ENCODE results near the gene ZNG1C.
"Not testable (repeated sequence)": the region's sequence is repeated elsewhere in the genome, so short reads cannot be mapped to it uniquely, and the experiment has no call there.

Gene ZNG1C

DNA sequence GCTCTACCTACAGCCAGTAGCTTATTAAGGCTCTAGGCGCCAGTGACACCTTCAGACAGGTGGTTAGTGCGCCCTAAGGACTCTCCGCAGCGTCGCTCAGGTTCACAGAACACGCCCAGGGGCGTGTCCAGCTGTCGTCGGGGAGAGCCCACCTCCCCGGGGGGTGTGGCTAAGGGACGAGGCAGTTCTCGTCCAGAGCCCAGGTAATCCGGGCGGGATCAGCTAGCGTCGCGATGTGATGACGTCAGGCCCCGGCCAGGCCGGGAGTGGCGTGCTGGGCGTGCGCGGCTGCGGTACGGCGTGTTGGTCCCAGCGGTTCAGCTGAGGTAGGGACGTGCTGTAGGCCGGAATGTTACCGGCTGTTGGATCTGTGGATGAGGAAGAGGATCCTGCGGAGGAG lies at the start of gene ZNG1C:
Gene ZNG1C, plus strand, starts transcription at position 301 of the 400 bp plus-strand sequence. Its CDS starts 49 bp downstream, at position 350.
- DNase-seq = not testable (repeated sequence)

DNA sequence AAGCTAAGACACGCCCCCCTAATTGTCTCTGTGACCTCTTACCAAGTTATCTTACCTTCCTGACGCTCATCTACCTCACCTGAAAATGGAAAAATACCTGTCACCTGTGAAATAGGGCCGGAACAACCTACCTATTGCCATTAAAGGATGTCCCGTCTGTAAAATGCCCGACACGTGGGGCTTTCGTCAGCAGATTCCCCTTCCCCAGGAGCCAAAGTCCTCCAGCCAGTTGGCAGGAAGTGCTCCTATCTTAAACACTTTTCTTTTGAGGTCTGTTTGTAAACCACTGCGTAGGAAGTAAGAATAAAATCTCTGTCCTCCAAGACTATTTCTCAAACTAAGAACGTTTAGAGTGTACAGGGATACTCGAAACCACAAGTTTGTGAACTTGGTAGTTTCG lies 654 bp downstream of the ZNG1C start:
- DNase-seq = not testable (repeated sequence)

DNA sequence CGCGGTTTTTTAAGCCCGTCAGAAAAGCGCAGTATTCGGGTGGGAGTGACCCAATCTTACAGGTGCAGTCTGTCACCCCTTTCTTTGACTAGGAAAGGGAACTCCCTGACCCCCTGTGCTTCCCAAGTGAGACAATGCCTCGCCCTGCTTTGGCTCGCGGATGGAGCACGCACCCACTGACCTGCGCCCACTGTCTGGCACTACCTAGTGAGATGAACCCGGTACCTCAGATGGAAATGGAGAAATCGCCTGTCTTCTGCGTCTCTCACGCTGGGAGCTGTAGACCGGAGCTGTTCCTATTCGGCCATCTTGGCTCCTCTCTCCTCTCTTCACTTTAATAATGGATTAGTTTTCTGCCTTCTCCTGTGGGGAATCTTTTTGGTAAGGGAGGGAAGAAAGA lies 39.3 kb downstream of the ZNG1C start:
- not testable (repeated sequence) for DNase-seq

DNA sequence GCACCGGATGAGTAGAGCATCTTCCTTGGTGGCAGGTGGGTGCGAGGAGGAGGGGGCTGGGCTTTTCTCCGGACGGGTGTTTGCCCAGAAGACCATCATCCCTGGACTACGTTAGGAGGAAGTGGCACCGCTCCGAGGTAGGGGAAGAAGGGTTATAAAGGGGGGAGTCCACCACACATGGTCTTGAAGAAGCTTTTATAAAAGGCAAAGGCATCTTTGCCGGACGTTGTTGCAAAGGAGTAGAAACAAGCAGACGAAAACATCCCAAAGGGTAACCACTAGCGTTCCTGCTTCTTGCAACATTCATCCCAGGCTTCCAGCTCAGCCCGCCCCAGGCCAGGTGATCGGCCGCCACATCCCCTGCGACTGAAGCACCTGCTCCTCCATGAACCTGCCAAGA lies 60.8 kb downstream of the ZNG1C start, which contains the start of gene FOXD4L3:
Gene FOXD4L3, plus strand, starts transcription at position 301 of the 400 bp plus-strand sequence. Its CDS starts 85 bp downstream, at position 386.
- DNase-seq = not testable (repeated sequence)

DNA sequence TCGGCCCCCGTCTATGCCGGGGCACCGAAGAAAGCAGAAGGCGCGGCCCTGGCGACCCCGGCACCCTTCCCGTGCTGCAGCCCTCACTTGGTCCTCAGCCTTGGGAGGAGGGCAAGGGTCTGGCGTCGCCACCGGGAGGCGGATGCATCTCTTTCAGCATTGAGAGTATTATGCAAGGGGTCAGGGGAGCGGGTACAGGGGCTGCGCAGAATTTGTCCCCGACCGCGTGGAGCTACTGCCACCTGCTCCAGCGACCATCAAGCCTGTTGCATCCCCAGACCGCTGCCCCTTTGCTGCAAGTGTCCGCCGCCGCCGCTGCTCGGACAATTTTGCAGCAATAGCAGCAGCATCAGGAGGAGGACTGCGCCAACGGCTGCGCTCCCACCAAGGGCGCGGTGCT lies 62.0 kb downstream of the ZNG1C start:
- DNase-seq = not testable (repeated sequence)

DNA sequence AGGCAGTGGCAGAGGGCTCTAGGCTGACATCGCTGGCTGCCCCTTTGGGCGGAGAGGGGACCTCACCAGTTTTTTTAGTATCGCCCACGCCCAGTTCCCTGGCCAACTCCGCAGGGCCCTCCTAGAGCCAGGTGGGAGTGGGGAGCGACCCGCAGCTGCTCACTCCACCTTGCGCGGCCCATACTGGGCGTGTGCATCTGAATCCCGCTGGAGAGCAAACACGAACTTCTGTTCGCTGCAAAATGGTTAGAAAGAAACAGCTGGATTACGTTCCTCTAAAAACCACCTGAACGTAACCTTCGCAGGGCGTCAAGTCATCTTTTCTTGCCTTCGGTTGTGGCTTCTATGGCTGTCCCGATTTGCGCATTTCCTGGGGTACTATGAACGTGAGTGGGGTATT lies 62.4 kb downstream of the ZNG1C start:
- DNase-seq = not testable (repeated sequence)

DNA sequence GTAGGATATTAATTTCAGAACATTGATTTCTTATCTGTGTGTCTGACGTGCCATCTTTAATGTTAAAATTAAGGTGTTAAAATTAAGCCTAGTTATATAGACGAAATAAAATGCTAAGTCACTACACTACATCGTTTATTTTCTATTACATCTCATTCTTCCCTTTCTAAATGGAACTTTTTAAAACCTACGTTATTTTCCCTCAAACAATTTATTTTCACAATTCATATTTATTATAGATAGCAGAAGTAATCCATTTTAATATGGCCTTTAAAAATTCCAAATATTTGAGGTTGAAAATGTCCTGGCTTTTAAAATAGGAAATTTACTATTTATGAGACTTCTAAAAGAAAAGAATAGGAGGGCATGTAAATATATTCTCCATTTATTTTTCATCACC lies 63.0 kb downstream of the ZNG1C start:
- DNase-seq = not testable (repeated sequence)

DNA sequence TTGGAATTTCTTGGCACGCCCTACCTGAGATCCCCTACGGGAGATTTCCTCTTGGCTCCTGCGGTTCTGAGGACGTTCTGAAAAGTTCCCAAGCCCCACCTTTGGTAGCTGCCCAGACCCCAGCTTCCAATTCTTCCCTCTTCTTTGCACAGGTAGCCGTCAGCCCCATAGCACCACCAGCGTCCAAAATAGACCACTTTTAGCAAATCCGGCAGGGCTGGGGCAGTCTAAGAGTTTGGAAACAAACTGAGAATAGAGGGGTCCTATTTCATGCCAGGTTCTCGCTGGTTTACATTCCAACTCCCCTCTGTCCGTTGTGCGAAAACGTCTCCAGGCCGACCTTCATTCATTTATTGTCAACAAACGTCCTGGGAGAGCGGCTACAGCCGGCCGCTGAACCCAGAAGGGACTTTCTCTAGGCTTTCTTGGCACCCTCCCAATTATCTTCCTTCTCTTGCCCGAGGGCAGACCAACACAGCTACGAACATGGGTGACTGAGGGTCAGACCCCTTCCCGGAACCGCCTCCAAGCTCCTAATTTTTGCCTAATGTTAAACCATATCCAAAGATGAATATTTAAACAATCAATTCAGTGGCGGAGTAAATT lies 64.0 kb downstream of the ZNG1C start:
- DNase-seq = not testable (repeated sequence)

DNA sequence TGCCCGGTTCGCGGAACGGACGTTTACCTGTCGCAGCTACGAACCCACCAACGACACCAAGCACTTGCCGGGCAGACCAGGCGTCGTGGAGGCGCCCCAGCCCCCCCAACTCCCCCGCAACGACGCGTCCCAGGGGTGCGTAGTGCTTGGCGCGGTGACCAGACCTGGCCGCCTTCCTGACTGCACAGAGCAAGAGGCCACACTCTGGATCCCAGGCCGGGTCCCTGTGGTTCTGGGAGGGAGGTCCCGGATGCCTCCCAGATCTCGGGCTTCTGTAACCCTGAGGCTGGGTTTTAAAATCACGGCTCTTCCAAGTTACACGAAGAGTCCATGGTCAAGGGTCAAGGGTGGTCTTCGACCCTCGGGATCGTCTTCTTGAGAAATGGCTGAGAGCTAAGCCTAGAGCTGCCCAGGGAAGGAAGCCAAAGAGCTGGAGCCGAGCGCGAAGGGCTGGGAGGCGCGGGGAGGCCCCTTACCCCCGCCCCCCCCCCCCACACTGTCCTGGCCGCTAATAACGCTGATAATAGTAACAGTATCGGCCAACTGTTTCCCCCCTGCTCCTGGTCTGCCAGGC lies 64.7 kb downstream of the ZNG1C start:
- DNase-seq = not testable (repeated sequence)

DNA sequence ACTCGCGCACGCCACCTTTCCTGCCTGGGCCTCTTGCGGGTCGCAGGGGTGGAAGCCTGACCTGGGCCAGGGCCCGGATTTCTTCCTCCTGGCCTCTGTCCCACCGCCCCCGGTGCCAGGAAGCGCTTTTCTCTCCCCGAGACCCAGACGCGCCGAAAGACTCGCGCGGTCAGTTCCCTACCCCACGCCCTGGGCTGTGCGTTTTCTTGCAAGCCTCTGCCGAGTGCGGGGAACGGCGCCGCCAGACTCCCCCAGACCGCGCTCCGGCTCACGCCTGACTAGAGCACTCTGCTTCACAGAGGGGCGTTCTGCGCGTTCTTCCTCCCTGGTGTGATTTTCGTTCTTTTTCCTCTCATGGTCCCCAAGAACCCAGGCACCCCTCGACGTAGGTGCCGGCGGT lies 65.3 kb downstream of the ZNG1C start:
- not testable (repeated sequence) for DNase-seq

DNA sequence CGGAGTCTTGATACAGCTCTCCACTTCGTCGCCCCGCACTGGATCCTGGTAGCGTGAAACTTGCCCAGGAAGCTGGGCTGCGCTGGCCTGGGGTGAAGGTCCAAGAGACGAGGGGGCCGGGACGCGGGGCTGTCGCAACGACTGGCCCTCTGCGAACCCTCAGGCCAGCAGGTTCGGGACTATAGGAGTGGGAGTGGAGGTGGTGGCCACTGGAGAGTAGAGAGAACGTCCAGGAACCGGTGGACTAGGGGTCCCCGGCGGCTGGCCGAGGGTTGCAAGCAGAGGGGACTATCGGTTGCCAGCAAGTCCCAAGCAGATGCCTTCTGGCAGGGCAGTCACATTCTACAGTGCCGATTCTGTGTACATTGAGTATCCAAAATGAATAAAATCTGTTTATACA lies 65.9 kb downstream of the ZNG1C start:
- DNase-seq = not testable (repeated sequence)

DNA sequence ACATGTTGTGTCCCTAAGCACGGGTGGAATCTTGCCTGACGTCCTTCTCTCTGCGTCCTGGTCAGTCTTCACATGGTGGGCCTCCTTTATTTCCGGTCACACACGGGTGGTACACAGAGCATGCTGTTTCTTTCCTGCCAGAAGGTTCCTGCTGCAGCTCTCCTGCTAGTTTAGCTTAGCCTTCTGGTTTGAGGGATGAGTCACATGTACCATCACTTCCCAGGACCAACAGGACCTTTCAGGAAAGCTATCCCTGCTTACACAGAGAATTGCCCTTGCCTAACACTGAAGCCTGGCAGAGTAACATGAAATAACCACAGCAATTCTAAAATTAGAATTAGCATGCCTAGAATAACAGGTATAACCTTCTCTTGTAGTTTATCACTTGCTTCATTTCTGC lies 69.4 kb downstream of the ZNG1C start:
- not testable (repeated sequence) for DNase-seq

DNA sequence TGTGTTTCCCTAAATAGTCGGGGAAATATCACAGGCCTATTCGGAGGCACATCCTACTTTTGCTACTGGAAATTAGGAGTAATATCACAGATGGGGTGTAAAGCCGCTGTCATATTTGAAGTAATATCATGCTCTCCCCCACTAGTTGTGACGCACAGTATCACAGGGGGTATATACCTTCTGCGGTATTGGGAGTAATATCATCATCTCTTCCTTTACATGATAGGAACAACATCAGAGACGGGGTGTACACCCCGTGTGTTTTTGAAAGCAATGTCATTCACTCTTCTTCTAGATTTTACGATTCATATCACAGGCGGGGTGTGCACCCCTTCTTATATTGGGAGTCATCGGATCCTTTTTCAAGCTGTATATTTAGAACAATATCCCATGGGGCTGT lies 76.4 kb downstream of the ZNG1C start:
- not testable (repeated sequence) for DNase-seq

DNA sequence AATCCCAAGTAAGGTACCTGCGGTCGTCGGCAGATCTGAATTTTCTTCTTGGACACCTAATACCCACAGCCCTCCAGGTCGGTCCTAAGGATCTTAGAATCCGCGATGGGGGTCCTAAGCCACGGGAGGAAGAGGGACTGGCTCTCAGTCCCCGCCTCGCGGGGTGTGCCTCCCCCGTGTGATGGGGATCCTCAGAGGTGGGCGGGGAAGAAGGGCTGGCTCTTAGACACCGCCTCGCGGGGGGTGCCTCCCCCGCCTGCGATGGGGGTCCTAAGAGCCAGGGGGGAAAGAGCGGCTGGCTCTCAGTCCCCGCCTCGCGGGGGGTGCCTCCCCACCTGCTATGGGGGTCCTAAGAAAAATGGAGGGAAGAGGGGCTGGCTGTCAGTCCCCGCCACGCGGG lies 82.0 kb downstream of the ZNG1C start:
- not testable (repeated sequence) for DNase-seq

DNA sequence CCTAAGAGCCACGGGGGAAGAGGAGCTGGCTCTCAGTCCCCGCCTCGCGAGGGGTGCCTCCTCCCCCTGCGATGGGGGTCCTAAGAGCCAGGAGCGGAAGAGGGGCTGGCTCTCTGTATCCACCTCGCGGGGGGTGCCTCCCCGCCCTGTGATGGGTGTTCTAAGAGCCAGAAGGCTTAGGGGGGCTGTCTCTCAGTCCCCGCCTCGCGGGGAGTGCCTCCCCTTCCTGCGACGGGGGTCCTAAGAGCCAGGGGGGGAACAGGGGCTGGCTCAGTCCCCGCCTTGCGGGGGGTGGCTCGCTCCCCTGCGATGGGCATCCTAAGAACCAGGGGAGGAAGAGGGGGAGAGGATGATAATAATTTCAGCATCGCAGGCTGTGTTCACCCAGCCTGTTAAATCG lies 82.7 kb downstream of the ZNG1C start:
- DNase-seq = not testable (repeated sequence)

DNA sequence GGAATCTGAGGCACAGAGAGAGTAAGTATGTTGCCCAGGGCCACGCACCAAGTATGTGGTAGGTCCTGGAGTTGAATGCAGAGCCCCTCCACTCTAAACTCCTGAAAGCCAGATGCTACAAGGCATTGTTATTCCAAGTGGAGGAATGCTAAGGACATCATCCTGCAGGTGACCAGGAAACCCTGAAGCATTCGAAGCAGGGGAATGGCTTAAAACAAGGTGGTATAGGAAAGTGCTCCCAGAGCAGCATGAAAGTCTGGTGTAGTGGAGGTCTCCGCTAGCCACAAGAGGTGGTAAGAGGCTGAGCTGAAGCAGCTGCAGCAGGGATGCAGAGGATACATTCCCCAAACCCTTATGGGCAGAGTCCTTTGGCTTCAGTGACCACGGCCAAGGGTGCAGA lies 87.3 kb downstream of the ZNG1C start:
- DNase-seq = not testable (repeated sequence)

DNA sequence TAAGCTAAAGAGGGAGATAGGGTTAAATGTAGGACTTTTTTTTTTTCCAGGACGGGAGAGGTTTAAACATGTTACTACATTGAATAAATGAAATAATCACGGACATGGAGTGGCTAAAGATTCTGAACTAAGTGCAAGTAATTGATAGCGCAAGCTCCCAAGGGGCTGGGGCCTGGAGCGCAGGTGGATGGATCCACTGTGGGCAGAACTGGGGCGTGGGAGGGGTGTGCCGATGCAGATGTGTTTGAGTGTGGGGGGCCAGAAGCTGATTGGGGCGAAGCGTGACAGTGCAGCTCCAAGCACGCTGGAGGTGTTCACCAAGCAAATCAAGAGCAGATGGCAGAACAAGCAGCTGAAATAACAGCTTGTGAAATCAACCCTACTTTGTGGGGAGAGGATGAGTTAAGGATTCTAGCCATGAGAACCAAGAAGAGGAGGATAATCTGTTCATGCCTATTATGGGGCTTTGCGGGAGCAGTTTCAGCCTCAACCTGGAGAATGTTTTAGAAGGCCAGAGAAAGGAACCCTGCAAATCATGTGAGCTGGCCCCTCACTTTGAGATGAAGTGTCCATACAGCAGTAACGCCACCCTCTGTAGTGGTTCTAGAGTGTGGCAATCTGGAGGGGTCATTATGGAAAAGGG lies 88.9 kb downstream of the ZNG1C start:
- not testable (repeated sequence) for DNase-seq

DNA sequence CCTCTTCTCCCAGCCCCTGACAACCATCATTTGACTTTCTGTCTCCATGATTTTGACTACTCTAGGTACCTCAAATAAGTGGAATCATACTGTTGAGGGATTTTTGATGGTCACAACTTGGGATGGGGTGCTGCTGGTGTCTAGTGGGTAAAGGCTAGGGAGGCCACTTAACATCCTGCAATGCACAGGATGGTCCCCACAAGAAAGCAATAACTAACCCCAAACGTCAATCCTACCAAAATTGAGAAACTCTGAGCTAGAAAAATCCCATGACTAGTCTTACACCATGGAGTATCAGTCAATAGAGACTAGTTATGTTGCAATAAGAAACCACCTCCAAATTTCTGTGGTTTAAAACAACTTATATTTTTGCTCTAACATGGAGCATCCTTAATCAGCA lies 90.3 kb downstream of the ZNG1C start:
- DNase-seq = not testable (repeated sequence)

DNA sequence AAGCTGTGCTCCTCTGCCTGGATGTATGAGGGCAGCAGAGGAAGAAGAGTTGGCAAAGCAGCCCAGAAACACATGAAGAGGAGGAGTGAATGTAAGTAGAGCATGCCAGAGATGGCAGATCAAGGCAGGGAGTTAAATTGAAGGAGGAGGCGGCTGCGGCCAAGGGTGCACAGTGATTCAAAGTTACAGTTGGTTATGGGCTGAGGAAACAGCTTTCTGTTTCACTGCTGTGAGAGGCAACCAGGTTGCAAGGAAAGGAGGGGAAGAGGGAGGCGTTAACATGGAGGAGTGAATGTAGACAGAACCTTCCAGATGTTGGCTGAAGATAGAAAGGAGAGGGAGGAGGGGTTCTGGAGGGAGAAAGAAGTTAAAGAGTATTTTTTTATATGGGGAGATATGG lies 94.2 kb downstream of the ZNG1C start:
- DNase-seq = not testable (repeated sequence)

DNA sequence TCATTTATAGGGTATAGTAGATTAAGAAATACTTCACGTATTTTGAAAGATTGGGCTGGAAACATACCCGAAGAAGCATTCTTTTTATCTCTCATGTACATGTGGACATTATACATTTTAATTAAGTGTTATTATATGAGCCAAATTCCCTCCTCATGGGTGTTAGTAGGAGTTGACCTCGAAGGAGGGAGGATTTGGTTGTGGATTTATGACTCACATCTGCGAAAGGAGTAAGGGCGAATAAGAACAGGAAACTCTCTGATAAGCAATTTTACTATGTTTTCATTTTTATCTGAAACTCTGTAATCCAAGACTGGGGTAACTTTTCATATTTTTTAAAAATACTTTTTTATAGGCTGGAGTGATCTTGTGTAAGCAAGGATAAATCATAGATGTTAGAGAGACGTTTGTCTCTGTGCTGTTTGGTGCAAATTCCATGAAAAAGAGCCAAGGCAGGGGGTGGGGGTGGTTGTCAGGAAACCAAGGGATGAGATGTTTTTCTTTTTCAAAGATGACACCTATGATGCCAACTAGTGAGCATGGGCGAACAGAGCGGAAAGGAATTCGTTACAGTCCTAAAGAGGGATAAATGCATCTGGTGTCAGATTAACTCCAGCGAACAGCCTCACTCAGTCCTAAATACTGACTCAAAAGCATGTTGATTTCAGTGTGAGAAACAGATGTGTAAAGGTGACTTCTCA lies 95.0 kb downstream of the ZNG1C start:
- DNase-seq = not testable (repeated sequence)

DNA sequence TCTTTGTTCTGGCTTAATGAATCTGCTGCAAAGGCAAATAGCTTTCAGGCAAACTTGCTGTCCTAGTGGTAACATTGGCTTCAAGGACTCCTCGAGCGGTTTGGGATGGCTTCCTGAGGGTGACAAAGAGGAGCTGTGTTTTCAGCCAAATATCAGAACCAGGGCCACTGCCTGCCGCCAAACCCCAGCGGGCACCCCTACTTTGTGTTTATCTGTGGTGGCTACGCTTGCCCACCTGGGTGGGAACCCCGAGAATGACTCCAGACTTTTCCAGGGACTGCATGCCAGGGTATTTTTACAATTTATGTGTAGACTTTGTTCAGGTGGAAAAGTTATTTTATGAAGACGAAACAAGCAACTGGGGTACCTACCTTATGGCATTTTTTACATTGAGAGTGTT lies 96.2 kb downstream of the ZNG1C start:
- DNase-seq = not testable (repeated sequence)

DNA sequence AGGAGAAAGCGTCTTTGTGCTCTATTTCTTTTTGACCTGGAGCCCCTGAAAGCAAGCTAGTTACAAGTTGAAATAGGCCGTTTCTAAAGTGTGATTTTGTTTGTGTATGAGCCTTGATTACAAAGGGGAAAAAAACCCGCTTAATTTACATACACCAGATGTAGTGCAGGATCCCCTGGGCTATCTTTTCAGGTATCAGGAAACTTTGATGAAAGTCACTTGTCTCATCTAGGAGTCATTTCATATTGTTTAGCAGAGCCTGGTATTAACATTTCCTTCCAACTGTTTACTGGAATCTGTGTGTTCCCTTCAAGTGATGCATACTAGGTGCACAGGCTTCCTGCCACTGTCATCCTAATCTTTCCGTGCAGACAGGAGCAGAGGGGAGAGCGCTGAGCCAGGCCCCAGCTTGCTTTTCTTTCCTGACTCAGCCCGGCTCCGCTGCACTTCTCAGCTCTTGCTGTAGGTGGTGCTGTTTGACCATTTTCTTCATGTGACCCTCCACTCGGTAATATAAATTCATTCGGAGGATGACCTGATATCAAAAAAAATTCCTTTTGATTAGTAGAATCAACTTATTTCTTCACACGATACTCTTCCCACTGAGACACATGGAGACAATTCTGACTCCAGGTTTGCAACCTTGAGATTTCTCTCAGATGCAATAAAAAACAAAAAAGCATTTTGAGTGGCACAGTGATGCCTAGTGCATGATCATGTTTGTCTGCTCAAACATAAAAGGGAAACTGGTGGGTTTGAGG lies 100.7 kb downstream of the ZNG1C start:
- DNase-seq = not testable (repeated sequence)

DNA sequence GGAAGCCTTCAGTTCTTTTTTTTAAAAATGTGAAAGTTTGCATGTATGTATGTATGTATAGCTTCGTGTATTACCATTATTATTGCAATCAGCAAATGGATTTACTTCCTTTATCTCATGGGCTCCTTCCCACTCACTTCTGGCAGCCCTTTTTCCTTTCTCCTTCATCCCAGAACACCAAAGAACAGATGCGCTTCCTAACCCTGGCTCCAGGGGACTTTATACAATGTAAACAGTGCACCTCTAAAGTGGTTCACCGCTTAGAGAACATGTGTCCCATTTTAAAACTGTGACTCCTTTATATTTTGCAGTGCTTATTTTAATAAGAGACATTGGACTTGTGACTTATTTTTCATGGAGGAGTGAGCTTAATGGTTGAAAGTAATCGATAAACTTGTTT lies 101.5 kb downstream of the ZNG1C start:
- DNase-seq = not testable (repeated sequence)
